SU-DHL-6 (cell line): ENCODE results near the gene SLC5A6.

Source experiments
- EZH2phosphoT487 ChIP-seq: fragments of 200-600 bp; sonication (generic), shearing (Covaris generic); conservative IDR thresholded peaks from 2 replicates; pipeline ENCODE4 v1.6.1; 2018; ENCODE audit warnings: mild to moderate bottlenecking, antibody characterized with exemption, low read length, moderate library complexity, mixed read lengths
- TF ChIP-seq, protein P1 (sequence below): fragments of 200-600 bp; sonication (generic); IDR thresholded peaks from one replicate; pipeline ENCODE4 v1.5.1; 2017; ENCODE audit warnings: antibody characterized with exemption, mild to moderate bottlenecking, low read length, moderate library complexity; ENCODE audit not compliant: insufficient read depth, poor library complexity, severe bottlenecking

DNA sequence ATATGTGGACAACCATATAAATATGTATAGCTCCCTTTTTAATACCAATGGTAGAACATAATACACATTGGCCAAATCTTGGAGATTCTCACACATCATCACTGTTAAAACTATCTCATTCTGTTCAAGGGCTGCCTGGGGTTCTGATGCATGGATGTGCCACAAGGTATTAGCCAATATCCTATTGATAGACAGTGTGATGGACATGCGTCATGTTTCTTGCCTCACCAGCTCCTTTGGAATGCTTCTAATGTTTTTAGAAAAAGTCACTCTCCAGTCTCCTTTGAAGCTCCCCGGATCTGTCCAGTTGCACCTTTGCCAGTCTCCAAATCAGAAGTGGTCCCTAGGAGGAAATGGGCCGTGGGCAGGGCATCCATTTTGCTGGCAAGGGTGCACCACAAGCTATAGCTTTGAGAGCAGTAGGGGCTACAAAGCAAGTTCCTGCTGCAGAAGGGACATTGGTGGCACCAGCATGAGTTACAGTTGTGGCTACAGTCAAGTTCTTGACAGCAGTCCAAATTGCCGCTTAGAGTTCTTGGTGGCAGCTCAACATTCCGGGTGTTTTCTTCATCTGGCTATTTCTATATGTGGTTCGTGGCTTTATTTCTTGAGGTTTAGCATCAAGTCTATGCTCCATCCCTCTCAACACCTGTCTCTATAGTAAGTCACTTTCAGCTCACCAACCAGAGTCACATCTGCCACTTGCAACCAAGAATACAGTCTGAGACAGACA, 25.3 kb downstream of the SLC5A6 start:
- TF ChIP-seq, protein P1, sequence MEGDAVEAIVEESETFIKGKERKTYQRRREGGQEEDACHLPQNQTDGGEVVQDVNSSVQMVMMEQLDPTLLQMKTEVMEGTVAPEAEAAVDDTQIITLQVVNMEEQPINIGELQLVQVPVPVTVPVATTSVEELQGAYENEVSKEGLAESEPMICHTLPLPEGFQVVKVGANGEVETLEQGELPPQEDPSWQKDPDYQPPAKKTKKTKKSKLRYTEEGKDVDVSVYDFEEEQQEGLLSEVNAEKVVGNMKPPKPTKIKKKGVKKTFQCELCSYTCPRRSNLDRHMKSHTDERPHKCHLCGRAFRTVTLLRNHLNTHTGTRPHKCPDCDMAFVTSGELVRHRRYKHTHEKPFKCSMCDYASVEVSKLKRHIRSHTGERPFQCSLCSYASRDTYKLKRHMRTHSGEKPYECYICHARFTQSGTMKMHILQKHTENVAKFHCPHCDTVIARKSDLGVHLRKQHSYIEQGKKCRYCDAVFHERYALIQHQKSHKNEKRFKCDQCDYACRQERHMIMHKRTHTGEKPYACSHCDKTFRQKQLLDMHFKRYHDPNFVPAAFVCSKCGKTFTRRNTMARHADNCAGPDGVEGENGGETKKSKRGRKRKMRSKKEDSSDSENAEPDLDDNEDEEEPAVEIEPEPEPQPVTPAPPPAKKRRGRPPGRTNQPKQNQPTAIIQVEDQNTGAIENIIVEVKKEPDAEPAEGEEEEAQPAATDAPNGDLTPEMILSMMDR = no peak
- no peak for TF ChIP-seq EZH2phosphoT487
